ENCODE data around the gene NCAM1. TPM values are rescaled to one million over a fixed set of nuclear protein-coding genes. Genes with fewer than 3 reads are reported as not detected.

The NCAM1 gene
- total RNA-seq, 1 donor from 2014 or later = 76.7 TPM

- H3K27ac Mint-ChIP-seq (ENCODE audit: unreplicated experiment) = no peak overlapping the region
- H3K36me3 Mint-ChIP-seq (ENCODE audit: low read depth) = peaks cover 13% of the 10 kb centered on the region
- no peak for DNase-seq (ENCODE audit: low read depth, low spot score)
- H3K27me3 Mint-ChIP-seq (ENCODE audit: low read depth) = no peaks in the 10 kb centered on the region
- no peaks in the 10 kb centered on the region for H3K9me3 Mint-ChIP-seq
- H3K4me1 Mint-ChIP-seq = peaks cover 17% of the 10 kb centered on the region
- H3K4me3 Mint-ChIP-seq = no peak overlapping the region
- no peak for TF ChIP-seq CTCF (conservative IDR thresholded peaks at IDR 0.05)
These were observed 279.2 kb downstream of the NCAM1 start for GRCh38 chr11:113240389-113240788.

GRCh38 chr11:113240790-113241635 is 279.8 kb downstream of the NCAM1 start:
- TF ChIP-seq CTCF (conservative IDR thresholded peaks at IDR 0.05) = no peak
- no peak overlapping the region for H3K27ac Mint-ChIP-seq (ENCODE audit: unreplicated experiment)
- H3K4me3 Mint-ChIP-seq = no peak overlapping the region
- H3K4me1 Mint-ChIP-seq = peaks cover 16% of the 10 kb centered on the region
- DNase-seq (ENCODE audit: low read depth, low spot score) = no peak
- H3K27me3 Mint-ChIP-seq (ENCODE audit: low read depth) = no peaks in the 10 kb centered on the region
- no peaks in the 10 kb centered on the region for H3K9me3 Mint-ChIP-seq
- peaks cover 13% of the 10 kb centered on the region for H3K36me3 Mint-ChIP-seq (ENCODE audit: low read depth)

- Mint-ChIP-seq H3K9me3 (no peaks in the 10 kb centered on the region), H3K36me3 (ENCODE audit: low read depth) (peaks cover 17% of the 10 kb centered on the region)
- no peak for DNase-seq (ENCODE audit: low read depth, low spot score)
These were observed 280.4 kb downstream of the NCAM1 start for GRCh38 chr11:113241636-113242054.

GRCh38 chr11:113242060-113242459 is 280.8 kb downstream of the NCAM1 start:
- no peak for TF ChIP-seq CTCF (conservative IDR thresholded peaks at IDR 0.05)
- Mint-ChIP-seq H3K27me3 (ENCODE audit: low read depth) (no peaks in the 10 kb centered on the region), H3K36me3 (ENCODE audit: low read depth) (peaks cover 14% of the 10 kb centered on the region), H3K9me3 (no peaks in the 10 kb centered on the region), H3K4me3 (no peak overlapping the region), H3K27ac (ENCODE audit: unreplicated experiment) (no peak overlapping the region), H3K4me1 (peaks cover 21% of the 10 kb centered on the region)
- no peak for DNase-seq (ENCODE audit: low read depth, low spot score)

More at GRCh38 chr11:113241636-113242054, 280.4 kb downstream of the NCAM1 start:
- peaks cover 17% of the 10 kb centered on the region for H3K4me1 Mint-ChIP-seq
- TF ChIP-seq CTCF (conservative IDR thresholded peaks at IDR 0.05) = no peak
- no peak overlapping the region for H3K27ac Mint-ChIP-seq (ENCODE audit: unreplicated experiment)
- no peak overlapping the region for H3K4me3 Mint-ChIP-seq
- H3K27me3 Mint-ChIP-seq (ENCODE audit: low read depth) = no peaks in the 10 kb centered on the region

GRCh38 chr11:113242767-113243397 is 281.7 kb downstream of the NCAM1 start:
- Mint-ChIP-seq H3K4me1 (peaks cover 29% of the 10 kb centered on the region), H3K9me3 (no peaks in the 10 kb centered on the region), H3K27me3 (ENCODE audit: low read depth) (no peaks in the 10 kb centered on the region), H3K27ac (ENCODE audit: unreplicated experiment) (peak overlapping the region; percentile 15), H3K4me3 (no peak overlapping the region), H3K36me3 (ENCODE audit: low read depth) (peaks cover 13% of the 10 kb centered on the region)
- DNase-seq (ENCODE audit: low read depth, low spot score) = no peak
- no peak for TF ChIP-seq CTCF (conservative IDR thresholded peaks at IDR 0.05)

Measured in neural crest cell (in vitro differentiated cells).